HCT116 (cell line): Measurements from ENCODE around the gene ARHGDIA. TPM values are rescaled to one million over a fixed set of nuclear protein-coding genes. Genes with fewer than 3 reads are reported as not detected.

Experiments
- ATAC-seq: fragments of 200-7000 bp; cut with Tn5 transposase; 2 replicates; pipeline ENCODE4 v1.9.1; 2020; ENCODE audit warnings: mild to moderate bottlenecking, moderate library complexity
- BruUV-seq: library from RNA; stranded (reverse); fragments of 400-500 nt; replicated peaks from 2 replicates; lab custom pipeline; 2021; lab: Mats Ljungman, UMichigan
- CTCF ChIA-PET: fragments of 300-600 bp; sonication (Branson Sonifier 250); formaldehyde crosslinking; loops from one replicate; lab custom pipeline; 2021; ENCODE audit warnings: antibody characterized with exemption; lab: Charles Lee
- POLR2A ChIA-PET: fragments of 300-600, 350-600 bp; sonication (Branson Sonifier 250); formaldehyde crosslinking; loops from one replicate; lab custom pipeline; 2021; ENCODE audit warnings: antibody characterized with exemption; lab: Charles Lee
- RAD21 ChIA-PET, 2 experiments: fragments of 300-600 bp; sonication (Branson Sonifier 250); formaldehyde crosslinking; loops; one replicate each; lab custom pipeline; 2023; ENCODE audit warnings: low total read pairs in 2 of 2; ENCODE audit not compliant: uncharacterized antibody in 2 of 2, unreplicated experiment in 2 of 2, low non-redundant PET in 1 of 2; lab: Charles Lee
- DNase-seq: peaks from one replicate; pipeline ENCODE4 v3.0.0-alpha.2; 2010; ENCODE audit warnings: low read depth, low spot score
- H2AFZ ChIP-seq: fragments of 200-600 bp; shearing (Covaris generic), sonication (generic); 2 replicates; pipeline ENCODE4 v1.6.1; 2017; ENCODE audit warnings: low read depth, mixed run types, mixed read lengths, antibody characterized with exemption, low read length; ENCODE audit not compliant: poor library complexity, severe bottlenecking
- H3K27ac ChIP-seq: 2 replicates; pipeline ENCODE4 v1.5.1; 2012; ENCODE audit warnings: low read depth, low read length
- H3K27me3 ChIP-seq: fragments of 200-600 bp; sonication (generic); 2 replicates; pipeline ENCODE4 v1.6.1; 2016; ENCODE audit warnings: mixed run types, low read length, mixed read lengths; ENCODE audit not compliant: insufficient read depth
- H3K36me3 ChIP-seq, 2 experiments: fragments of 200-500 bp in 1 of 2; fragments of 200-600 bp in 1 of 2; sonication (Bioruptor generic) in 1 of 2; sonication (generic) in 1 of 2; 2 replicates each; pipeline versions ENCODE4 v1.5.1 to v1.6.1; 2014 to 2016; ENCODE audit warnings: low read length in 2 of 2, inconsistent platforms in 1 of 2, mixed read lengths in 1 of 2, mixed run types in 1 of 2; ENCODE audit not compliant: insufficient read depth in 2 of 2, control insufficient read depth in 1 of 2
- H3K4me1 ChIP-seq, 2 experiments: fragments of 200-600 bp in 1 of 2; sonication (generic) in 1 of 2; 2 replicates each; pipeline versions ENCODE4 v1.5.1 to v1.6.1; 2012 to 2017; ENCODE audit warnings: low read length in 2 of 2, inconsistent platforms in 1 of 2, mild to moderate bottlenecking in 1 of 2, mixed read lengths in 1 of 2, mixed run types in 1 of 2, moderate library complexity in 1 of 2; ENCODE audit not compliant: insufficient read depth in 2 of 2, control insufficient read depth in 1 of 2
- H3K4me2 ChIP-seq: fragments of 200-600 bp; sonication (generic); 2 replicates; pipeline ENCODE4 v1.6.1; 2017; ENCODE audit warnings: mixed run types, low read length, mixed read lengths
- H3K4me3 ChIP-seq, 2 experiments: fragments of 200-600 bp in 1 of 2; sonication (generic) in 1 of 2; replicated peaks in 1 of 2; 2 replicates each; pipeline ENCODE4 v1.5.1; 2011 to 2016; ENCODE audit warnings: low read length in 2 of 2, control low read depth in 1 of 2, low read depth in 1 of 2, mild to moderate bottlenecking in 1 of 2, mixed read lengths in 1 of 2, mixed run types in 1 of 2
- H3K79me2 ChIP-seq: fragments of 200-600 bp; sonication (generic); 2 replicates; pipeline ENCODE4 v1.6.1; 2017; ENCODE audit warnings: mild to moderate bottlenecking, mixed run types, low read length, moderate library complexity, mixed read lengths; ENCODE audit not compliant: insufficient read depth
- H3K9ac ChIP-seq: fragments of 200-600 bp; sonication (generic); 2 replicates; pipeline ENCODE4 v1.6.1; 2016; ENCODE audit warnings: low read length, mixed read lengths
- H3K9me2 ChIP-seq: fragments of 200-600 bp; sonication (generic), shearing (Covaris generic); 2 replicates; pipeline ENCODE4 v1.6.1; 2017; ENCODE audit warnings: mixed run types, mild to moderate bottlenecking, moderate library complexity; ENCODE audit not compliant: insufficient read depth
- H3K9me3 ChIP-seq, 2 experiments: fragments of 200-500 bp in 1 of 2; fragments of 200-600 bp in 1 of 2; sonication (Bioruptor generic) in 1 of 2; sonication (generic) in 1 of 2; 2 replicates each; pipeline ENCODE4 v1.6.1; 2014 to 2017; ENCODE audit warnings: low read length in 2 of 2, mixed read lengths in 2 of 2, inconsistent platforms in 1 of 2, low read depth in 1 of 2, mild to moderate bottlenecking in 1 of 2, mixed run types in 1 of 2, moderate library complexity in 1 of 2; ENCODE audit not compliant: control insufficient read depth in 1 of 2, insufficient read depth in 1 of 2
- H4K20me1 ChIP-seq: fragments of 200-600 bp; sonication (generic), shearing (Covaris generic); 2 replicates; pipeline ENCODE4 v1.6.1; 2017; ENCODE audit warnings: mixed run types, mild to moderate bottlenecking, moderate library complexity; ENCODE audit not compliant: insufficient read depth
- ATF3 ChIP-seq: IDR thresholded peaks from 2 replicates; pipeline ENCODE4 v1.6.1; 2012
- CBX3 ChIP-seq: IDR thresholded peaks from 2 replicates; pipeline ENCODE4 v1.6.1; 2012; ENCODE audit warnings: low read depth
- CEBPB ChIP-seq: IDR thresholded peaks from 2 replicates; pipeline ENCODE4 v1.6.1; 2012; ENCODE audit warnings: low read depth
- CTCF ChIP-seq, 3 experiments: fragments of 200-600 bp in 1 of 3; sonication (generic) in 1 of 3; IDR thresholded peaks in 2 of 3; conservative IDR thresholded peaks in 1 of 3; 2 replicates each; pipeline ENCODE4 v1.5.1; 2012 to 2017; ENCODE audit warnings: low read depth in 2 of 3, low read length in 2 of 3, antibody characterized with exemption in 1 of 3, borderline replicate concordance in 1 of 3, control low read depth in 1 of 3, mild to moderate bottlenecking in 1 of 3, mixed read lengths in 1 of 3, mixed run types in 1 of 3, moderate library complexity in 1 of 3; ENCODE audit not compliant: insufficient read depth in 1 of 3
- EGR1 ChIP-seq: IDR thresholded peaks from 2 replicates; pipeline ENCODE4 v1.6.1; 2012; ENCODE audit warnings: low read depth
- ELF1 ChIP-seq: IDR thresholded peaks from 2 replicates; pipeline ENCODE4 v1.6.1; 2012; ENCODE audit warnings: low read depth, borderline replicate concordance
- EZH2 ChIP-seq: fragments of 200-600 bp; sonication (generic); IDR thresholded peaks from 2 replicates; pipeline ENCODE4 v1.6.1; 2017; ENCODE audit warnings: antibody characterized with exemption, mixed run types
- EZH2phosphoT487 ChIP-seq: fragments of 200-600 bp; IDR thresholded peaks from 2 replicates; pipeline ENCODE4 v1.6.1; 2018; ENCODE audit warnings: antibody characterized with exemption, borderline replicate concordance
- FOSL1 ChIP-seq: IDR thresholded peaks from 2 replicates; pipeline ENCODE4 v1.6.1; 2012; ENCODE audit warnings: low read depth
- JUND ChIP-seq: IDR thresholded peaks from 2 replicates; pipeline ENCODE4 v1.6.1; 2012
- POLR2A ChIP-seq: IDR thresholded peaks from 2 replicates; pipeline ENCODE4 v1.7.0; 2011; ENCODE audit warnings: borderline replicate concordance; ENCODE audit not compliant: insufficient read depth, insufficient read length; ENCODE audit errors: extremely low read depth
- POLR2AphosphoS5 ChIP-seq: IDR thresholded peaks from 2 replicates; pipeline ENCODE4 v1.6.1; 2011; ENCODE audit warnings: mild to moderate bottlenecking, low read depth, low read length, moderate library complexity
- RAD21 ChIP-seq: IDR thresholded peaks from 2 replicates; pipeline ENCODE4 v1.6.1; 2012; ENCODE audit warnings: low read depth, mild to moderate bottlenecking
- REST ChIP-seq: IDR thresholded peaks from 2 replicates; pipeline ENCODE4 v1.6.1; 2012; ENCODE audit warnings: low read depth
- SP1 ChIP-seq: IDR thresholded peaks from 2 replicates; pipeline ENCODE4 v1.6.1; 2012; ENCODE audit warnings: low read depth
- SRF ChIP-seq: IDR thresholded peaks from 2 replicates; pipeline ENCODE4 v1.6.1; 2012; ENCODE audit warnings: low read depth
- YY1 ChIP-seq: IDR thresholded peaks from 2 replicates; pipeline ENCODE4 v1.6.1; 2011; ENCODE audit warnings: low read length, low read depth, moderate library complexity, mild to moderate bottlenecking; ENCODE audit not compliant: insufficient replicate concordance; ENCODE audit errors: extremely low read depth
- ZBTB33 ChIP-seq: IDR thresholded peaks from 2 replicates; pipeline ENCODE4 v1.6.1; 2011; ENCODE audit warnings: mild to moderate bottlenecking, low read length, moderate library complexity; ENCODE audit not compliant: insufficient replicate concordance; ENCODE audit errors: extremely low read depth
- ZFX ChIP-seq: fragments of 450-650 bp; IDR thresholded peaks from 2 replicates; pipeline ENCODE4 v1.6.1; 2017
- ZNF274 ChIP-seq: fragments of 200-500 bp; sonication (Bioruptor generic); IDR thresholded peaks from 2 replicates; pipeline ENCODE4 v1.6.1; 2014; ENCODE audit warnings: mild to moderate bottlenecking, low read depth, low read length, inconsistent platforms
- intact Hi-C: fragments of 100-400 bp; cut with micrococcal nuclease; formaldehyde crosslinking; loops from 2 replicates; pipeline ENCODE4 v1.10.0; 2022
- total RNA-seq: library from RNA; stranded (reverse); gene quantifications from one replicate; pipeline ENCODE4 v1.2.1, GENCODE V29; 2021; ENCODE audit not compliant: unreplicated experiment

Gene ARHGDIA
- total RNA-seq, 1 experiment from 2014 or later = 554 TPM

- Histone ChIP-seq H3K4me3 (no peak overlapping the region), H3K9ac (peak overlapping the region; percentile 41), H3K27me3 (no peaks in the 10 kb centered on the region), H3K4me2 (peak overlapping the region; percentile 61), H3K79me2 (no peaks in the 10 kb centered on the region), H2AFZ (no peak overlapping the region), H3K4me1 (peaks cover 21 to 24% of the 10 kb centered on the region in 2 experiments), H3K27ac (peak overlapping the region; percentile 74), H4K20me1 (no peaks in the 10 kb centered on the region), H3K9me3 (no peaks in the 10 kb centered on the region), H3K9me2 (no peaks in the 10 kb centered on the region), H3K36me3 (no peaks in the 10 kb centered on the region)
- ATAC-seq (no peak), DNase-seq (no peak)
- intact Hi-C loops = no loop called here
- CTCF ChIA-PET = interaction anchor here (0.7 to 1.6 kb wide), 13 partner anchors 11 to 120 kb away, joined by 3 to 10 read pairs (median 4); partner anchors contain the start of genes MCRIP1, MRPL12 and P4HB
- TF ChIP-seq ZNF274 (no peak), ZBTB33 (no peak), CTCF (IDR thresholded peaks at IDR 0.05 in 2 of 3, conservative IDR thresholded peaks at IDR 0.05 in 1 of 3; ENCODE audit: borderline replicate concordance in 1 of 3, insufficient read depth in 1 of 3, low read depth in 2 of 3, low read length in 2 of 3) (no peak), SP1 (no peak), ELF1 (no peak), REST (no peak), ZFX (no peak), ATF3 (no peak), EZH2phosphoT487 (no peak), POLR2A (no peak), CEBPB (no peak), FOSL1 (no peak), EZH2 (no peak), YY1 (no peak), SRF (no peak), JUND (no peak), POLR2AphosphoS5 (no peak), RAD21 (no peak), EGR1 (no peak), CBX3 (no peak)
- POLR2A ChIA-PET = interaction anchor here (1.0 to 2.4 kb wide), 3 partner anchors 11 to 45 kb away, joined by 3 to 8 read pairs (median 5); partner anchors contain the start of gene MCRIP1
- RAD21 ChIA-PET = interaction anchor here in 1 of 2 experiments (0.9 kb wide), 1 partner anchor 28 kb away, joined by 3 read pairs; no protein-coding TSS in a partner anchor
- no TSS peak for BruUV-seq
Observed at GRCh38 chr17:81822312-81822637, 48.9 kb downstream of the ARHGDIA start.
